ENCODE results near the gene CISTR.

- TF ChIP-seq POLR2AphosphoS5 (IDR thresholded peaks at IDR 0.05; ENCODE audit: borderline replicate concordance, low read depth, low read length) (no peak), EZH2 (IDR thresholded peaks at IDR 0.05) (no peak), FOXP2 (optimal IDR thresholded peaks at IDR 0.05; ENCODE audit: control extremely low read depth, extremely low read length, insufficient read depth) (no peak)
These were observed 9.5 kb upstream of the CISTR start for GRCh38 chr12:53761306-53761705.

Measured in SK-N-MC (cell line).